GM15510 (cell line): Measurements from ENCODE around the gene IFITM1.

ENCODE experiments used
- POLR2A ChIP-seq: IDR thresholded peaks from 3 replicates; pipeline ENCODE4 v1.6.1; 2011; ENCODE audit warnings: borderline replicate concordance; ENCODE audit not compliant: insufficient read length; ENCODE audit errors: extremely low read depth

IFITM1 gene

GRCh38 chr11:363948-364761 is 50.3 kb downstream of the IFITM1 start:
- TF ChIP-seq POLR2A, result no peak
